Measurements from ENCODE around the gene HIVEP2.

Gene HIVEP2

GRCh38 chr6:142906945-142907470 lies 38.0 kb downstream of the HIVEP2 start:
- no peak for TF ChIP-seq CTCF (IDR thresholded peaks at IDR 0.05)

GRCh38 chr6:142903812-142904211 lies 41.2 kb downstream of the HIVEP2 start:
- no peak for TF ChIP-seq CTCF (IDR thresholded peaks at IDR 0.05)

- no peak for TF ChIP-seq CTCF (IDR thresholded peaks at IDR 0.05)
These were observed 42.3 kb downstream of the HIVEP2 start for GRCh38 chr6:142902636-142903053.

GRCh38 chr6:142901611-142902010 lies 43.4 kb downstream of the HIVEP2 start:
- TF ChIP-seq CTCF (IDR thresholded peaks at IDR 0.05), result no peak

- no peak for TF ChIP-seq CTCF (IDR thresholded peaks at IDR 0.05)
These were observed 44.6 kb downstream of the HIVEP2 start for GRCh38 chr6:142900227-142900971.

- no peak for TF ChIP-seq CTCF (IDR thresholded peaks at IDR 0.05)
These were observed 45.8 kb downstream of the HIVEP2 start for GRCh38 chr6:142898927-142899895.

- no peak for TF ChIP-seq CTCF (IDR thresholded peaks at IDR 0.05)
These were observed 47.3 kb downstream of the HIVEP2 start for GRCh38 chr6:142897659-142898058.

Data from LNCAP (cell line).